Parathyroid adenoma (tissue), 2 donors: ENCODE results near the gene TMEM186.

Source experiments
- H2AFZ ChIP-seq: fragments of 300-600 bp; sonication (generic); one replicate; pipeline ENCODE4 v1.7.0; 2017; ENCODE audit warnings: antibody characterized with exemption, mild to moderate bottlenecking
- H3K27ac ChIP-seq: fragments of 300-600 bp; sonication (generic); one replicate; pipeline ENCODE4 v1.7.0; 2017
- H3K27me3 ChIP-seq: fragments of 300-600 bp; sonication (generic); one replicate; pipeline ENCODE4 v1.7.0; 2017; ENCODE audit warnings: low read length; ENCODE audit not compliant: control insufficient read depth, insufficient read depth
- H3K36me3 ChIP-seq: fragments of 300-600 bp; sonication (generic); one replicate; pipeline ENCODE4 v1.7.0; 2017; ENCODE audit warnings: low read length; ENCODE audit not compliant: control insufficient read depth, insufficient read depth
- H3K4me1 ChIP-seq: fragments of 300-600 bp; sonication (generic); one replicate; pipeline ENCODE4 v1.7.0; 2017; ENCODE audit warnings: control low read depth
- H3K4me2 ChIP-seq: fragments of 300-600 bp; sonication (generic); one replicate; pipeline ENCODE4 v1.7.0; 2017; ENCODE audit warnings: low read length
- H3K4me3 ChIP-seq: fragments of 300-600 bp; sonication (generic); one replicate; pipeline ENCODE4 v1.7.0; 2017; ENCODE audit warnings: low read depth, low read length
- H3K79me2 ChIP-seq: fragments of 300-600 bp; sonication (generic); one replicate; pipeline ENCODE4 v1.7.0; 2017; ENCODE audit warnings: control low read depth
- H3K9ac ChIP-seq: fragments of 300-600 bp; sonication (generic); one replicate; pipeline ENCODE4 v1.7.0; 2017; ENCODE audit warnings: mild to moderate bottlenecking
- H3K9me3 ChIP-seq: fragments of 300-600 bp; sonication (generic); one replicate; pipeline ENCODE4 v1.7.0; 2017; ENCODE audit warnings: low read length; ENCODE audit not compliant: control insufficient read depth
- TF ChIP-seq, protein P1 (sequence below): fragments of 300-600 bp; sonication (generic); IDR thresholded peaks from one replicate; pipeline ENCODE4 v1.7.0; 2017; ENCODE audit warnings: antibody characterized with exemption, mild to moderate bottlenecking
- donor health status: primary hyperparathyroidism.

TMEM186 gene

GRCh38 chr16:8760021-8760420, 37.4 kb downstream of the TMEM186 start:
- TF ChIP-seq, protein P1, sequence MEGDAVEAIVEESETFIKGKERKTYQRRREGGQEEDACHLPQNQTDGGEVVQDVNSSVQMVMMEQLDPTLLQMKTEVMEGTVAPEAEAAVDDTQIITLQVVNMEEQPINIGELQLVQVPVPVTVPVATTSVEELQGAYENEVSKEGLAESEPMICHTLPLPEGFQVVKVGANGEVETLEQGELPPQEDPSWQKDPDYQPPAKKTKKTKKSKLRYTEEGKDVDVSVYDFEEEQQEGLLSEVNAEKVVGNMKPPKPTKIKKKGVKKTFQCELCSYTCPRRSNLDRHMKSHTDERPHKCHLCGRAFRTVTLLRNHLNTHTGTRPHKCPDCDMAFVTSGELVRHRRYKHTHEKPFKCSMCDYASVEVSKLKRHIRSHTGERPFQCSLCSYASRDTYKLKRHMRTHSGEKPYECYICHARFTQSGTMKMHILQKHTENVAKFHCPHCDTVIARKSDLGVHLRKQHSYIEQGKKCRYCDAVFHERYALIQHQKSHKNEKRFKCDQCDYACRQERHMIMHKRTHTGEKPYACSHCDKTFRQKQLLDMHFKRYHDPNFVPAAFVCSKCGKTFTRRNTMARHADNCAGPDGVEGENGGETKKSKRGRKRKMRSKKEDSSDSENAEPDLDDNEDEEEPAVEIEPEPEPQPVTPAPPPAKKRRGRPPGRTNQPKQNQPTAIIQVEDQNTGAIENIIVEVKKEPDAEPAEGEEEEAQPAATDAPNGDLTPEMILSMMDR = no peak
- H3K4me3 ChIP-seq = no peak overlapping the region
- H3K27me3 ChIP-seq = no peaks in the 10 kb centered on the region
- no peak overlapping the region for H3K27ac ChIP-seq
- no peak overlapping the region for H2AFZ ChIP-seq
- no peak overlapping the region for H3K4me2 ChIP-seq
- H3K79me2 ChIP-seq = no peaks in the 10 kb centered on the region
- H3K4me1 ChIP-seq = no peaks in the 10 kb centered on the region
- no peak overlapping the region for H3K9ac ChIP-seq
- no peaks in the 10 kb centered on the region for H3K9me3 ChIP-seq
- H3K36me3 ChIP-seq = no peaks in the 10 kb centered on the region

- Histone ChIP-seq H3K36me3 (no peaks in the 10 kb centered on the region), H3K4me2 (no peak overlapping the region), H3K9me3 (no peaks in the 10 kb centered on the region), H3K4me3 (no peak overlapping the region), H3K4me1 (no peaks in the 10 kb centered on the region), H3K9ac (no peak overlapping the region), H2AFZ (no peak overlapping the region), H3K27ac (no peak overlapping the region), H3K79me2 (no peaks in the 10 kb centered on the region), H3K27me3 (no peaks in the 10 kb centered on the region)
- TF ChIP-seq, protein P1 = no peak
Observed at GRCh38 chr16:8758022-8758421, 39.4 kb downstream of the TMEM186 start.

- Histone ChIP-seq H3K9me3 (no peaks in the 10 kb centered on the region), H3K27me3 (no peaks in the 10 kb centered on the region), H3K4me1 (no peaks in the 10 kb centered on the region), H3K27ac (no peak overlapping the region), H3K9ac (no peak overlapping the region), H3K4me3 (no peak overlapping the region), H3K79me2 (no peaks in the 10 kb centered on the region), H3K36me3 (no peaks in the 10 kb centered on the region), H3K4me2 (no peak overlapping the region), H2AFZ (no peak overlapping the region)
- TF ChIP-seq, protein P1 = no peak
Observed at GRCh38 chr16:8756755-8757154, 40.7 kb downstream of the TMEM186 start.

GRCh38 chr16:8753416-8754054, 43.9 kb downstream of the TMEM186 start:
- Histone ChIP-seq H3K4me3 (no peak overlapping the region), H3K79me2 (no peaks in the 10 kb centered on the region), H2AFZ (no peak overlapping the region), H3K36me3 (no peaks in the 10 kb centered on the region), H3K9ac (no peak overlapping the region), H3K9me3 (no peaks in the 10 kb centered on the region), H3K4me2 (no peak overlapping the region), H3K27me3 (no peaks in the 10 kb centered on the region), H3K27ac (no peak overlapping the region), H3K4me1 (no peaks in the 10 kb centered on the region)
- TF ChIP-seq, protein P1 = no peak

- Histone ChIP-seq H3K4me3 (no peak overlapping the region), H3K36me3 (no peaks in the 10 kb centered on the region), H3K9ac (no peak overlapping the region), H3K4me1 (no peaks in the 10 kb centered on the region), H3K27me3 (no peaks in the 10 kb centered on the region), H3K9me3 (no peaks in the 10 kb centered on the region), H3K79me2 (no peaks in the 10 kb centered on the region), H3K4me2 (no peak overlapping the region), H2AFZ (no peak overlapping the region), H3K27ac (no peak overlapping the region)
- TF ChIP-seq, protein P1 = no peak
Observed at GRCh38 chr16:8752706-8753105, 44.7 kb downstream of the TMEM186 start.
